PC-3 (cell line): ENCODE measurements around the gene FOXP1. TPM values are rescaled to one million over a fixed set of nuclear protein-coding genes. Genes with fewer than 3 reads are reported as not detected.

Source experiments
- ATAC-seq: fragments of 200-7000 bp; cut with Tn5 transposase; 2 replicates; pipeline ENCODE4 v1.9.1; 2020; ENCODE audit warnings: mild to moderate bottlenecking, moderate library complexity
- BruUV-seq: library from RNA; stranded (reverse); fragments of 400-500 nt; replicated peaks from 2 replicates; lab custom pipeline; 2021; lab: Mats Ljungman, UMichigan
- CTCF ChIA-PET: fragments of 300-600 bp; sonication (Branson Sonifier 250); formaldehyde crosslinking; loops from one replicate; lab custom pipeline; 2022; ENCODE audit warnings: antibody characterized with exemption; lab: Charles Lee
- POLR2A ChIA-PET: fragments of 300-600 bp; sonication (Branson Sonifier 250); formaldehyde crosslinking; loops from one replicate; lab custom pipeline; 2022; ENCODE audit warnings: antibody characterized with exemption; ENCODE audit not compliant: unreplicated experiment; lab: Charles Lee
- DNase-seq: peaks from one replicate; pipeline ENCODE4 v3.0.0-alpha.2; 2015
- H2AFZ ChIP-seq: fragments of 300-600 bp; sonication (generic); 2 replicates; pipeline ENCODE4 v1.6.0; 2016; ENCODE audit warnings: antibody characterized with exemption, low read length
- H3F3A ChIP-seq: fragments of 300-600 bp; sonication (generic); one replicate; pipeline ENCODE4 v1.6.0; 2017; ENCODE audit warnings: antibody characterized with exemption, low read length, control low read depth, mild to moderate bottlenecking; ENCODE audit not compliant: unreplicated experiment
- H3K27ac ChIP-seq: fragments of 300-600 bp; sonication (generic); 2 replicates; pipeline ENCODE4 v1.5.1; 2016; ENCODE audit warnings: mild to moderate bottlenecking, low read length
- H3K27me3 ChIP-seq: fragments of 300-600 bp; sonication (generic); 2 replicates; pipeline ENCODE4 v1.6.1; 2016; ENCODE audit warnings: low read length, mixed read lengths
- H3K36me3 ChIP-seq: fragments of 300-600 bp; sonication (generic); 2 replicates; pipeline ENCODE4 v1.6.1; 2016; ENCODE audit warnings: low read depth, mixed run types, low read length, mixed read lengths
- H3K4me1 ChIP-seq: fragments of 300-600 bp; sonication (generic); 2 replicates; pipeline ENCODE4 v1.5.1; 2016; ENCODE audit warnings: low read length; ENCODE audit not compliant: insufficient read depth
- H3K4me2 ChIP-seq: fragments of 300-600 bp; sonication (generic); 2 replicates; pipeline ENCODE4 v1.6.0; 2016; ENCODE audit warnings: low read length
- H3K4me3 ChIP-seq: fragments of 300-600 bp; sonication (generic); 2 replicates; pipeline ENCODE4 v1.5.1; 2016; ENCODE audit warnings: mild to moderate bottlenecking, low read length, mixed read lengths
- H3K79me2 ChIP-seq: fragments of 300-600 bp; sonication (generic); 2 replicates; pipeline ENCODE4 v1.6.1; 2017; ENCODE audit warnings: low read length, mixed read lengths
- H3K9ac ChIP-seq: fragments of 300-600 bp; sonication (generic); 2 replicates; pipeline ENCODE4 v1.6.0; 2016; ENCODE audit warnings: mild to moderate bottlenecking, low read length
- H3K9me2 ChIP-seq: fragments of 300-600 bp; sonication (generic); replicated peaks from 2 replicates; pipeline ENCODE4 v1.6.1; 2016; ENCODE audit warnings: mixed run types, low read length, mixed read lengths
- H3K9me3 ChIP-seq: fragments of 300-600 bp; sonication (generic); 2 replicates; pipeline ENCODE4 v1.6.1; 2016; ENCODE audit warnings: low read length, mixed read lengths
- H4K20me1 ChIP-seq: fragments of 300-600 bp; sonication (generic); 2 replicates; pipeline ENCODE4 v1.6.1; 2016; ENCODE audit warnings: low read length, mixed read lengths
- CTCF ChIP-seq: fragments of 300-600 bp; sonication (generic); conservative IDR thresholded peaks from 2 replicates; pipeline ENCODE4 v1.5.1; 2017; ENCODE audit warnings: antibody characterized with exemption, low read depth, mild to moderate bottlenecking, low read length
- EZH2 ChIP-seq: fragments of 300-600 bp; sonication (generic); IDR thresholded peaks from one replicate; pipeline ENCODE4 v1.6.1; 2017; ENCODE audit warnings: antibody characterized with exemption, mild to moderate bottlenecking, low read length; ENCODE audit not compliant: unreplicated experiment
- EZH2phosphoT487 ChIP-seq: fragments of 300-600 bp; sonication (generic); IDR thresholded peaks from 2 replicates; pipeline ENCODE4 v1.6.1; 2018; ENCODE audit warnings: mild to moderate bottlenecking, antibody characterized with exemption, low read length, borderline replicate concordance
- intact Hi-C: fragments of 100-400 bp; cut with micrococcal nuclease; formaldehyde crosslinking; loops from 2 replicates; pipeline ENCODE4 v1.9.0; 2023
- total RNA-seq: library from RNA; depleted of rRNA; stranded (reverse); fragments of >200 nt; gene quantifications from 2 replicates; pipeline ENCODE4 v1.2.3, GENCODE V29; 2014

The FOXP1 gene
- total RNA-seq, 1 experiment from 2014 or later, result 35.3 TPM

- Histone ChIP-seq H3K4me2 (no peak overlapping the region), H3K36me3 (no peaks in the 10 kb centered on the region), H3K4me3 (no peak overlapping the region), H3K79me2 (no peaks in the 10 kb centered on the region), H3K9me2 (no peaks in the 10 kb centered on the region), H4K20me1 (no peaks in the 10 kb centered on the region), H3K9ac (no peak overlapping the region), H3K27ac (no peak overlapping the region), H3K27me3 (no peaks in the 10 kb centered on the region), H2AFZ (no peak overlapping the region), H3K9me3 (no peaks in the 10 kb centered on the region), H3F3A (no peaks in the 10 kb centered on the region), H3K4me1 (no peaks in the 10 kb centered on the region)
- ATAC-seq (no peak), DNase-seq (no peak)
- ChIA-PET POLR2A (no interaction called here), CTCF (no interaction called here)
- intact Hi-C loops, result no loop called here
- no peak for TF ChIP-seq EZH2phosphoT487
- no peak for TF ChIP-seq EZH2
- TF ChIP-seq CTCF, result no peak
- BruUV-seq, result no TSS peak
These were observed 213.1 kb downstream of the FOXP1 start for GRCh38 chr3:71370467-71370866.

- H3K36me3 ChIP-seq, result no peaks in the 10 kb centered on the region
- no peak overlapping the region for H3K27ac ChIP-seq
- no peaks in the 10 kb centered on the region for H3K9me3 ChIP-seq
- H3K4me1 ChIP-seq, result no peaks in the 10 kb centered on the region
- DNase-seq (no peak), ATAC-seq (no peak)
- POLR2A ChIA-PET, result no interaction called here
- no peaks in the 10 kb centered on the region for H3K9me2 ChIP-seq
- intact Hi-C loops, result no loop called here
- TF ChIP-seq EZH2phosphoT487, result no peak
- TF ChIP-seq CTCF, result no peak
- TF ChIP-seq EZH2, result no peak
- H3K4me2 ChIP-seq, result no peak overlapping the region
- no peaks in the 10 kb centered on the region for H3K27me3 ChIP-seq
- H3K4me3 ChIP-seq, result no peak overlapping the region
- H3K9ac ChIP-seq, result no peak overlapping the region
- BruUV-seq, result no TSS peak
- CTCF ChIA-PET, result no interaction called here
- H3K79me2 ChIP-seq, result no peaks in the 10 kb centered on the region
- no peak overlapping the region for H2AFZ ChIP-seq
- H4K20me1 ChIP-seq, result no peaks in the 10 kb centered on the region
- no peaks in the 10 kb centered on the region for H3F3A ChIP-seq
These were observed 213.7 kb downstream of the FOXP1 start for GRCh38 chr3:71369701-71370391.

- no peaks in the 10 kb centered on the region for H3F3A ChIP-seq
- H3K79me2 ChIP-seq, result no peaks in the 10 kb centered on the region
- no peak overlapping the region for H2AFZ ChIP-seq
- H3K36me3 ChIP-seq, result no peaks in the 10 kb centered on the region
- ATAC-seq (0 out of 2 replicates have a peak, but pooled peaks have one; percentile 37), DNase-seq (no peak)
- ChIA-PET CTCF (no interaction called here), POLR2A (no interaction called here)
- H4K20me1 ChIP-seq, result no peaks in the 10 kb centered on the region
- no peak overlapping the region for H3K27ac ChIP-seq
- no peak overlapping the region for H3K4me2 ChIP-seq
- H3K9ac ChIP-seq, result no peak overlapping the region
- H3K9me2 ChIP-seq, result no peaks in the 10 kb centered on the region
- no peaks in the 10 kb centered on the region for H3K4me1 ChIP-seq
- H3K4me3 ChIP-seq, result no peak overlapping the region
- no peaks in the 10 kb centered on the region for H3K9me3 ChIP-seq
- BruUV-seq, result no TSS peak
- intact Hi-C loops, result no loop called here
- TF ChIP-seq EZH2phosphoT487 (no peak), CTCF (no peak), EZH2 (no peak)
- no peaks in the 10 kb centered on the region for H3K27me3 ChIP-seq
These were observed 216.4 kb downstream of the FOXP1 start for GRCh38 chr3:71366988-71367604.
